ENCODE results near the gene SMNDC1.

The SMNDC1 gene

DNA sequence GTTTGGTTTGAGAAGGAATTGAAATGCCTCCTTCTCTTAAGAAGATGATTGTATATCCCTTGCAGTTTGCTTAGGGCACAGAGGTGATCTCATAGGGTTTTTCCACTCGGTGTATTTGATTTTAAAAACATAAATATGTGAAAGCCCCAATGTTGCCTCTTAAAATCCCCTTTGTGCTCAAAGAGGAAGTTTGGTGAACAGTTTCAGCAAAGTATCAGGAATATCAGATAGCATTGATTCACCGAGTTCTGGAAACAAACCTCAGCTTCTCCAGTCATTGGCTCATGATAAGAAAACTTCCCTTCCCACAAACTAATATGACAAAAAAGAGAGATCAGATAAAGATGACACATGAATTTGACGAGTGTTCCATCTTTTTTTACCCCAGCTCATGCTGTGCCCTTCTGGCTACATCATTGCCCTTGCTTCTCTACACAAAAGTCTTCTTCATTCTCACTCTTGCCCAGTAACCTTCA is 20.1 kb upstream of the SMNDC1 start:
- peaks cover 43% of the 10 kb centered on the region for H3K27me3 ChIP-seq (ENCODE audit: control insufficient read depth, low read length)
- TF ChIP-seq EZH2phosphoT487 (IDR thresholded peaks at IDR 0.05; ENCODE audit: borderline replicate concordance, low read length), result no peak
- TF ChIP-seq, protein P1, sequence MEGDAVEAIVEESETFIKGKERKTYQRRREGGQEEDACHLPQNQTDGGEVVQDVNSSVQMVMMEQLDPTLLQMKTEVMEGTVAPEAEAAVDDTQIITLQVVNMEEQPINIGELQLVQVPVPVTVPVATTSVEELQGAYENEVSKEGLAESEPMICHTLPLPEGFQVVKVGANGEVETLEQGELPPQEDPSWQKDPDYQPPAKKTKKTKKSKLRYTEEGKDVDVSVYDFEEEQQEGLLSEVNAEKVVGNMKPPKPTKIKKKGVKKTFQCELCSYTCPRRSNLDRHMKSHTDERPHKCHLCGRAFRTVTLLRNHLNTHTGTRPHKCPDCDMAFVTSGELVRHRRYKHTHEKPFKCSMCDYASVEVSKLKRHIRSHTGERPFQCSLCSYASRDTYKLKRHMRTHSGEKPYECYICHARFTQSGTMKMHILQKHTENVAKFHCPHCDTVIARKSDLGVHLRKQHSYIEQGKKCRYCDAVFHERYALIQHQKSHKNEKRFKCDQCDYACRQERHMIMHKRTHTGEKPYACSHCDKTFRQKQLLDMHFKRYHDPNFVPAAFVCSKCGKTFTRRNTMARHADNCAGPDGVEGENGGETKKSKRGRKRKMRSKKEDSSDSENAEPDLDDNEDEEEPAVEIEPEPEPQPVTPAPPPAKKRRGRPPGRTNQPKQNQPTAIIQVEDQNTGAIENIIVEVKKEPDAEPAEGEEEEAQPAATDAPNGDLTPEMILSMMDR (IDR thresholded peaks at IDR 0.05; ENCODE audit: low read depth, low read length, poor library complexity, severe bottlenecking), result no peak
- H3K4me3 ChIP-seq (ENCODE audit: low read length), result no peak overlapping the region
- H3F3A ChIP-seq (ENCODE audit: control insufficient read depth, insufficient read depth), result no peaks in the 10 kb centered on the region
- no peaks in the 10 kb centered on the region for H3K4me1 ChIP-seq (ENCODE audit: control insufficient read depth, low read length)
- no peaks in the 10 kb centered on the region; the same call in 1 of the 2 replicates for H3K9me3 ChIP-seq (ENCODE audit: control insufficient read depth, insufficient read depth, low read length)
- no peaks in the 10 kb centered on the region for H3K9me2 ChIP-seq (replicated peaks; ENCODE audit: control insufficient read depth, low read length)
- H4K20me1 ChIP-seq (ENCODE audit: control insufficient read depth, insufficient read depth, low read depth, low read length), result no peaks in the 10 kb centered on the region
- no peaks in the 10 kb centered on the region for H3K79me2 ChIP-seq (ENCODE audit: control insufficient read depth, low read length)
- no peaks in the 10 kb centered on the region for H3K36me3 ChIP-seq (ENCODE audit: control insufficient read depth, low read length)
- no peak overlapping the region for H3K27ac ChIP-seq (ENCODE audit: low read depth, low read length)
- no peak overlapping the region for H3K4me2 ChIP-seq (ENCODE audit: low read length)

DNA sequence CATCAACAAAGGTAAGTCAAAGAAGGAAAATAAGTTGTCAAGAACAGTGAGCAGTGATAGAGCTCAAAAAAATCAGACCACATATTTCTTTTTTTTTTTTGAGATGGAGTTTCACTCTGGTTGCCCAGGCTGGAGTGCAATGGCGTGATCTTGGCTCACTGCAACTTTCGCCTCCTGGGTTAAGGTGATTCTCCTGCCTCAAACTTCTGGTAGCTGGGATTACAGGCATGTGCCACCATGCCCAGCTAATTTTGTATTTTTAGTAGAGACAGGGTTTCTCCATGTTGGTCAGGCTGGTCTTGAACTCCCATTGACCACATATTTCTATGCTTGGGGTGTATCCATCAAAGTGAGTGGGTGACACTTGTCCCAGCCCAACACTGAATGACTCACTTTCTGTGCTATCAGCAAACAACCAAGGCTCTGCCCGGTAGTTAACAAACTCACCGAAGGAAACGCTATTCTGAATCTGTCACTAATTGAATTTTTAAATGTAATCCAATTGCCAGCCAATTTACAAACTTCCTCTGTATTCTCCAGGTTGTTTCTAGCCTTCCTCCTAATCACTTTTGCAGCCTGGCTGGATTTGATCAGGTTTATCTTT is 19.6 kb upstream of the SMNDC1 start:
- Histone ChIP-seq H3K36me3 (ENCODE audit: control insufficient read depth, low read length) (no peaks in the 10 kb centered on the region), H4K20me1 (ENCODE audit: control insufficient read depth, insufficient read depth, low read depth, low read length) (no peaks in the 10 kb centered on the region), H3F3A (ENCODE audit: control insufficient read depth, insufficient read depth) (no peaks in the 10 kb centered on the region), H3K9me3 (ENCODE audit: control insufficient read depth, insufficient read depth, low read length) (no peaks in the 10 kb centered on the region; the same call in 1 of the 2 replicates), H3K4me1 (ENCODE audit: control insufficient read depth, low read length) (no peaks in the 10 kb centered on the region), H3K4me2 (ENCODE audit: low read length) (no peak overlapping the region), H3K27ac (ENCODE audit: low read depth, low read length) (no peak overlapping the region), H3K27me3 (ENCODE audit: control insufficient read depth, low read length) (peaks cover 43% of the 10 kb centered on the region), H3K9me2 (replicated peaks; ENCODE audit: control insufficient read depth, low read length) (no peaks in the 10 kb centered on the region), H3K79me2 (ENCODE audit: control insufficient read depth, low read length) (no peaks in the 10 kb centered on the region), H3K4me3 (ENCODE audit: low read length) (no peak overlapping the region)
- TF ChIP-seq, protein P1 (IDR thresholded peaks at IDR 0.05; ENCODE audit: low read depth, low read length, poor library complexity, severe bottlenecking), result no peak
- no peak for TF ChIP-seq EZH2phosphoT487 (IDR thresholded peaks at IDR 0.05; ENCODE audit: borderline replicate concordance, low read length)

GRCh38 chr10:110323503-110323902 is 18.8 kb upstream of the SMNDC1 start:
- no peak overlapping the region for H3K27ac ChIP-seq (ENCODE audit: low read depth, low read length)
- TF ChIP-seq, protein P1 (IDR thresholded peaks at IDR 0.05; ENCODE audit: low read depth, low read length, poor library complexity, severe bottlenecking), result no peak
- TF ChIP-seq EZH2phosphoT487 (IDR thresholded peaks at IDR 0.05; ENCODE audit: borderline replicate concordance, low read length), result no peak
- no peaks in the 10 kb centered on the region for H3F3A ChIP-seq (ENCODE audit: control insufficient read depth, insufficient read depth)
- no peaks in the 10 kb centered on the region for H3K79me2 ChIP-seq (ENCODE audit: control insufficient read depth, low read length)
- peaks cover 43% of the 10 kb centered on the region for H3K27me3 ChIP-seq (ENCODE audit: control insufficient read depth, low read length)
- H3K9me3 ChIP-seq (ENCODE audit: control insufficient read depth, insufficient read depth, low read length), result no peaks in the 10 kb centered on the region; the same call in 1 of the 2 replicates
- H4K20me1 ChIP-seq (ENCODE audit: control insufficient read depth, insufficient read depth, low read depth, low read length), result no peaks in the 10 kb centered on the region
- no peaks in the 10 kb centered on the region for H3K4me1 ChIP-seq (ENCODE audit: control insufficient read depth, low read length)
- H3K36me3 ChIP-seq (ENCODE audit: control insufficient read depth, low read length), result no peaks in the 10 kb centered on the region
- H3K4me2 ChIP-seq (ENCODE audit: low read length), result no peak overlapping the region
- H3K9me2 ChIP-seq (replicated peaks; ENCODE audit: control insufficient read depth, low read length), result no peaks in the 10 kb centered on the region
- H3K4me3 ChIP-seq (ENCODE audit: low read length), result no peak overlapping the region
